PC-3 (cell line): ENCODE results near the gene NEGR1.

Source experiments
- CTCF ChIP-seq: fragments of 300-600 bp; sonication (generic); conservative IDR thresholded peaks from 2 replicates; pipeline ENCODE4 v1.5.1; 2017; ENCODE audit warnings: antibody characterized with exemption, low read depth, mild to moderate bottlenecking, low read length
- EZH2 ChIP-seq: fragments of 300-600 bp; sonication (generic); IDR thresholded peaks from one replicate; pipeline ENCODE4 v1.6.1; 2017; ENCODE audit warnings: antibody characterized with exemption, mild to moderate bottlenecking, low read length; ENCODE audit not compliant: unreplicated experiment
- EZH2phosphoT487 ChIP-seq: fragments of 300-600 bp; sonication (generic); IDR thresholded peaks from 2 replicates; pipeline ENCODE4 v1.6.1; 2018; ENCODE audit warnings: mild to moderate bottlenecking, antibody characterized with exemption, low read length, borderline replicate concordance

DNA sequence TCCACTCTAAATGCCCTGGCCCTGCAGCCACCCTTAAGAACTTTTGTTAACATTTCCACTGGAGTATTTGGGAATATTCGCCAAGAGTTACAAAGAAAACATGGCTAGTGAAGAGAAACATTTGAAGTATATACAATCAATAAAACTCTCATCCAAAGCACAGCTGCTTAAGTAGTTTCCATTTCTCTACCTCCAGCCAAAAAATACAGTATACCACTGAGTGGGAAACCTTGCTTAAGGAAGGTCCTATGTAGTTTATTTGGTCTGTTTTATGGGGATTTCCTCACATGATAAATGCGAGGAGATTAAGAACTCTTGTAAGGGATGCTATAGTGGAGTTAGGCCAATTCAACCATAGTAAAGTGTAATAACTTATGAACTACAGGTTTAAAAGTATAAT, 382.5 kb downstream of the NEGR1 start:
- TF ChIP-seq CTCF (no peak), EZH2 (no peak), EZH2phosphoT487 (no peak)
